Measurements from ENCODE around the gene UBA52.

DNA sequence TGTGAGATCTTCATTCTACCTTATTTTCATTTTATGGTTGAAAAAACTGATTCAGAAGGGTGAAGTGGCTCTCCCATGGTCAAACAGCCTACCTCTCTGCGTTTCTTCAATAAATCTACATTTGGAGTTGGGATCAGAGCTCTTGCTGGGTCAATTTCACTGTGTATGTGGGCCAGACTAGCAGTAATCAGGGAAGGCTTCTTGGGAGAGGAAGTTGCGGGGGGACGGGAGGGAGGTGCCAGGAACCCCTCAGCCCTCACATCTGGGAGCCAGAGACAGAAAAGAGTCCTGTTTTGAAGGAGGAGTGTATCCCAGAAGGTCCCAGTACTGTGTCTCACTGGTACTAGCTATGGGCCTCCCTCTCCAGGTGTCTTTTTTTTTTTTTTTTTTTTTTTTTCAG is 13.1 kb upstream of the UBA52 start:
- TF ChIP-seq EZH2 (IDR thresholded peaks at IDR 0.05; ENCODE audit: insufficient read depth, poor library complexity, severe bottlenecking) (no peak), EZH2phosphoT487 (IDR thresholded peaks at IDR 0.05; ENCODE audit: insufficient read depth, low read depth) (no peak)

Measured in GM23248 (cell line).